ENCODE data around the gene EOMES. TPM values are rescaled to one million over a fixed set of nuclear protein-coding genes. Genes with fewer than 3 reads are reported as not detected.

EOMES gene
- total RNA-seq, 1 donor: 0.18 TPM

DNA sequence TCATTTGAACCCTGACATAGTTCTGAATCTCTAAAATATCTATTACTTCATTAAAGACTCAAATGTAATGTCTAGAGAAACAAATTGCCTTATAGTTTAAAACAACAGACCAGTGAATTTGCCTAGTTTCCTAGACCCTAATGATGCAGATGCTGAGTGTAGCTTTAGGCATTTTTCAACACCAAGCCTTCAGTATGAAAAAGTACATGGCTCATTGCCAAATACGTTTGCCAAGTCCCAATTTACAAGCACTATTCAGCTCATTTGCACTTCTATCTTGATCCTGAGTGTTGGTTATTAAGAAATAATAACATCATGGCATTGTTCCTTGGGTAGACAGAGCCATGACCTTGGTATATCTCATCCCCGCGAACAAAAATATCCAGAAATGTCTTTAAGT lies 46.8 kb downstream of the EOMES start:
- no peak overlapping the region for H3K4me3 ChIP-seq (ENCODE audit: low read depth, low read length)
- TF ChIP-seq, protein P1, sequence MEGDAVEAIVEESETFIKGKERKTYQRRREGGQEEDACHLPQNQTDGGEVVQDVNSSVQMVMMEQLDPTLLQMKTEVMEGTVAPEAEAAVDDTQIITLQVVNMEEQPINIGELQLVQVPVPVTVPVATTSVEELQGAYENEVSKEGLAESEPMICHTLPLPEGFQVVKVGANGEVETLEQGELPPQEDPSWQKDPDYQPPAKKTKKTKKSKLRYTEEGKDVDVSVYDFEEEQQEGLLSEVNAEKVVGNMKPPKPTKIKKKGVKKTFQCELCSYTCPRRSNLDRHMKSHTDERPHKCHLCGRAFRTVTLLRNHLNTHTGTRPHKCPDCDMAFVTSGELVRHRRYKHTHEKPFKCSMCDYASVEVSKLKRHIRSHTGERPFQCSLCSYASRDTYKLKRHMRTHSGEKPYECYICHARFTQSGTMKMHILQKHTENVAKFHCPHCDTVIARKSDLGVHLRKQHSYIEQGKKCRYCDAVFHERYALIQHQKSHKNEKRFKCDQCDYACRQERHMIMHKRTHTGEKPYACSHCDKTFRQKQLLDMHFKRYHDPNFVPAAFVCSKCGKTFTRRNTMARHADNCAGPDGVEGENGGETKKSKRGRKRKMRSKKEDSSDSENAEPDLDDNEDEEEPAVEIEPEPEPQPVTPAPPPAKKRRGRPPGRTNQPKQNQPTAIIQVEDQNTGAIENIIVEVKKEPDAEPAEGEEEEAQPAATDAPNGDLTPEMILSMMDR (IDR thresholded peaks at IDR 0.05; ENCODE audit: insufficient read depth, low read length): no peak
- DNase-seq (ENCODE audit: low read depth): peak; percentile 96

DNA sequence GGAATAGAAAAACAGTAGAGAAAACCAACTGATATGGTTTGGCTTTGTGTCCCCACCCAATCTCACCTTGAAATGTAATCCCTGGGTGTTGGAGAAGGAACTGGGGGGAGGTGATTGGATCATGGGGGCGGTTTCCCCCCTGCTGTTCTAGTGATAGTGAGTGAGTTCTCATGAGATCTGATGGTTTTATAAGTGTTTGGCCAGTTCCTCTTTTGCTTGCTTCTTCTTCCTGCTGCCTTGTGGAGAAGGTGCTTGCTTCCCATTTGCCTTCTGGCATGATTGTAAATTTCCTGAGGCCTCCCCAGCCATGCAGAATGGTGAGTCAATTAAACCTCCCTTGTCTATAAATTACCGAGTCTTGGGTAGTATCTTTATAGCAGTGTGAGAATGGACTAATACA lies 48.4 kb downstream of the EOMES start:
- TF ChIP-seq, protein P1 (IDR thresholded peaks at IDR 0.05; ENCODE audit: insufficient read depth, low read length): no peak
- no peak for DNase-seq (ENCODE audit: low read depth)
- H3K4me3 ChIP-seq (ENCODE audit: low read depth, low read length): no peak overlapping the region

DNA sequence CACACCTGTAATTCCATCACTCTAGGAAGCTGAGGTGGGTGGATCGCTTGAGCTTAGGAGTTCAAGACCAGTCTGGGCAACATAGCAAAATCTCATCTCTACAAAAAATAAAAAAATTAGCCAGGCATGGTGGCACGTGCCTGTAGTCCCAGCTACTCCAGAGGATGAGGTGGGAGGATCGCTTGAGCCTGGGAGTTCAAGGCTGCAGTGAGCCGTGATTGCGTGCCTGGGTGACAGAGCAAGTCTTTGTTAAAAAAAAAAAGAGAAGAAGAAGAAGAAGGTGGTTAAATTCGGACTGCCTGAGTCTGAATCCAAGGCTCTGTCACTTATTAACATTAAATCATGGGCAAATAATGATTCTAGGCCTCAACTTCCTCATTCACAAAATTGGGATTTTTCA lies 51.0 kb downstream of the EOMES start:
- no peak overlapping the region for H3K4me3 ChIP-seq (ENCODE audit: low read depth, low read length)
- DNase-seq (ENCODE audit: low read depth): no peak
- TF ChIP-seq, protein P1 (IDR thresholded peaks at IDR 0.05; ENCODE audit: insufficient read depth, low read length): no peak

DNA sequence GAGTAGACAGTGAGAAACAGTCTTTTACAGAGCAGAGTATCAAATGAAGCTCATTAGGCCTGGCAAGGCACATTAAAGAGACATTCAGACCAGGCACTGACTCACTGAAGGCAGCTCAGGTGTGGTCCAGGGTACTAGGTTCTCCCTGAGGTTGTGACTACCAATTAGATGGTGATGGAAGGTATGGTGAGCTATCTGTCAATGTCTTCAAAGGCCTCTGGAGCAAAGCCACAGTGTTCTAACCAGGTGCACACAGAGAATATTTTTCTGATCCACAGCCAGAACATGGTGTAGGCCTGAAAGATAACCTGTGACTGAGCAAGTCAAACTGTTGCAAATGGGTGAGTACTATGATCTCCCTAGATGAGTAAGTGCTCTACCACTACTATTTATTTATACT lies 51.5 kb downstream of the EOMES start:
- TF ChIP-seq, protein P1 (IDR thresholded peaks at IDR 0.05; ENCODE audit: insufficient read depth, low read length): no peak
- no peak overlapping the region for H3K4me3 ChIP-seq (ENCODE audit: low read depth, low read length)
- DNase-seq (ENCODE audit: low read depth): no peak

DNA sequence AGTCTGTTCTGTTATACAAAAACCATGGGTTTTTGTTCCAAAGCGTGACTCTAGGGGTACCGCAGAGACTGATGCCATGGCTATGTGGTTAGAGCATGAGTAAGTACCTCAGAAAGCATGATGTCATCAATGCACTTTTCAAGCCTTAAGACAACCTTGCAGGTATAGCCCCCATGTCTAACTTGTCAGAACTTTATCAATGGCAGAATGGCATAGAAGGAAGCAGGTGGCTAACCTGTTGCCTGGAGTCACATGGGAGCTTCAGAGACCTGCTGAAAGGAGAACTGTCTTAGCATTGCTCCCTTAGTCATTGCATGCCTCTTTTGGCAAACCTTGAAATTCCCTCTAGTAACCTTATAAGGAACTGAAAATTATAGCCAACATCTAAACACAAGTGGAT lies 52.5 kb downstream of the EOMES start:
- TF ChIP-seq, protein P1 (IDR thresholded peaks at IDR 0.05; ENCODE audit: insufficient read depth, low read length): no peak
- H3K4me3 ChIP-seq (ENCODE audit: low read depth, low read length): no peak overlapping the region
- DNase-seq (ENCODE audit: low read depth): no peak

DNA sequence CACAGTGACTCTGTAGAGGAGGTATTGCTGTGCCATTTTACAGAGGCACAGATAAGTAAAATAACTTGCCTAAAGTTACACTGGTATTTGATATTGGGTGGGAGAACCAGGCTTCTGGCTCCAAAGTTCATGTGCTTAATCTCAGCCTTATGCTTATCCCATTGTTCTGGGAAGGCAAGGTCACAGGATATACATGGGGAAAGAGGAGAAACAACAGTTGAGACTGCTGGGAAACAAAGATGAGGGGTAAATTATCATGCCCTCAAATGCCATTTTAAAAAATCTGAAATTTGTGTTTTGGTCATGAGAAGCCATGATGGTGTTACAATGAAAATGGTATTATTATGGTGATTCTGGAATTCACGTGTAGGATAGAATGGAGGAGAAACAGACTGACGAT lies 54.4 kb downstream of the EOMES start:
- no peak for DNase-seq (ENCODE audit: low read depth)
- H3K4me3 ChIP-seq (ENCODE audit: low read depth, low read length): no peak overlapping the region
- TF ChIP-seq, protein P1 (IDR thresholded peaks at IDR 0.05; ENCODE audit: insufficient read depth, low read length): no peak

DNA sequence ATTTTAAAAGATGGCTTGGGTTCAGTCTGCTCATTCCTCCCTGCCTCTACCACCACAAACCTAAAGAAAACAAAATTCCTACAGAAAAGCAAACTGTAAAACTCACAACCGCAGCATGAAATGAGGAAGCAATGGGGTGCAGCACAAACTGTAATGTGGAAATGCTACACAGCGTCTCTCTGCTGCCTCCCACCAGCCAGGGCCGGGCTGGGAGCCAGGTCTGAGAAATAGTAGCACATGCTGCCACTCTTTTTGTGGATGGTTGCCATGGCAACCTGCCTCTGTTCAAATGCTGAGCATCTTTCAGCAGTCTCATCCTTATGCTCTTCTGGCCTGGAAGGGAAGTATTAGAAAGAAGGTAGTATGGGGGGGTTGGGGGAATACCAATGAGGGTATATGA lies 55.4 kb downstream of the EOMES start:
- TF ChIP-seq, protein P1 (IDR thresholded peaks at IDR 0.05; ENCODE audit: insufficient read depth, low read length): peak; percentile 15
- H3K4me3 ChIP-seq (ENCODE audit: low read depth, low read length): no peak overlapping the region
- DNase-seq (ENCODE audit: low read depth): peak; percentile 69
